HFFc6 (cell line): ENCODE measurements around the gene TMEM18. TPM values are rescaled to one million over a fixed set of nuclear protein-coding genes. Genes with fewer than 3 reads are reported as not detected.
A peak's percentile ranks its signal among the peaks of the same experiment; 100 is the strongest.

Experiments used
- DNase-seq: peaks from one replicate; pipeline ENCODE4 v3.0.0-alpha.2; 2018
- H3K27ac Mint-ChIP-seq: 2 replicates; pipeline ENCODE4 v1.8.0; 2020; ENCODE audit warnings: mild to moderate bottlenecking, mixed read lengths
- H3K27me3 Mint-ChIP-seq: 2 replicates; pipeline ENCODE4 v1.8.0; 2021; ENCODE audit warnings: mild to moderate bottlenecking, moderate library complexity, mixed read lengths; ENCODE audit not compliant: insufficient read depth
- H3K36me3 Mint-ChIP-seq: 2 replicates; pipeline ENCODE4 v1.8.0; 2021; ENCODE audit warnings: low read depth, mixed read lengths
- H3K4me1 Mint-ChIP-seq: 2 replicates; pipeline ENCODE4 v1.8.0; 2020; ENCODE audit warnings: low read depth, mixed read lengths
- H3K4me3 Mint-ChIP-seq: 2 replicates; pipeline ENCODE4 v1.8.0; 2020; ENCODE audit warnings: mild to moderate bottlenecking, moderate library complexity, mixed read lengths
- H3K9me3 Mint-ChIP-seq: 2 replicates; pipeline ENCODE4 v1.8.0; 2020; ENCODE audit warnings: mild to moderate bottlenecking, mixed read lengths
- total RNA-seq, 6 experiments: library from RNA; stranded (reverse); fragmentation: NEBNext Ultra II Directional; extraction: Animal tissue kit (Norgen Biotek cat#: 25700); gene quantifications; 2 replicates in 1 of 6; 3 replicates in 5 of 6; pipeline ENCODE4 v1.2.3, GENCODE V29; 2021
- TF ChIP-seq, protein P1 (sequence below): fragments of 200-600 bp; sonication (generic); IDR thresholded peaks from 2 replicates; pipeline ENCODE4 v1.5.0; 2021; ENCODE audit warnings: antibody characterized with exemption, mild to moderate bottlenecking

Gene TMEM18
- total RNA-seq, 6 experiments from 2014 or later = 24.6 to 28.5 (median 26.5) TPM

DNA sequence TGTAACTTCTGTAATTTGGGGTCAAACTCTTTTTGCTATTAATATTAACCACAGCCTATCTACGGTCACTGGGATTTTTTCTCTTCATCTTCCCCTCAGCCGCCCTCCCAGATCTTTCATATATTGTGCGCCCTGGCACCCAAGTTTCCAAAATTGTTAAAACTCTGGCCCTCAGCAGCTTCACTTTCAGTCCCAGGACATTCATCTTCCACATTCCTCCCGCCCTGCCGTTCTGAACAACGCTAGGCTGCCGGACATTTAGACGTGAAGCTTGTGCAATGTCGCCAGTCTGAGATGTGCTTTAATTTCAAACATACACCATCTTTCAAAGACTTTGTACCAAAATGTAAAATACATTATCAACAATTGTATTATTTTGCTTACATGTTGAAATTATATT lies 1.8 kb upstream of the TMEM18 start:
- peaks cover 4% of the 10 kb centered on the region for H3K27me3 Mint-ChIP-seq
- TF ChIP-seq, protein P1, sequence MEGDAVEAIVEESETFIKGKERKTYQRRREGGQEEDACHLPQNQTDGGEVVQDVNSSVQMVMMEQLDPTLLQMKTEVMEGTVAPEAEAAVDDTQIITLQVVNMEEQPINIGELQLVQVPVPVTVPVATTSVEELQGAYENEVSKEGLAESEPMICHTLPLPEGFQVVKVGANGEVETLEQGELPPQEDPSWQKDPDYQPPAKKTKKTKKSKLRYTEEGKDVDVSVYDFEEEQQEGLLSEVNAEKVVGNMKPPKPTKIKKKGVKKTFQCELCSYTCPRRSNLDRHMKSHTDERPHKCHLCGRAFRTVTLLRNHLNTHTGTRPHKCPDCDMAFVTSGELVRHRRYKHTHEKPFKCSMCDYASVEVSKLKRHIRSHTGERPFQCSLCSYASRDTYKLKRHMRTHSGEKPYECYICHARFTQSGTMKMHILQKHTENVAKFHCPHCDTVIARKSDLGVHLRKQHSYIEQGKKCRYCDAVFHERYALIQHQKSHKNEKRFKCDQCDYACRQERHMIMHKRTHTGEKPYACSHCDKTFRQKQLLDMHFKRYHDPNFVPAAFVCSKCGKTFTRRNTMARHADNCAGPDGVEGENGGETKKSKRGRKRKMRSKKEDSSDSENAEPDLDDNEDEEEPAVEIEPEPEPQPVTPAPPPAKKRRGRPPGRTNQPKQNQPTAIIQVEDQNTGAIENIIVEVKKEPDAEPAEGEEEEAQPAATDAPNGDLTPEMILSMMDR = no peak
- H3K36me3 Mint-ChIP-seq = peaks cover 40% of the 10 kb centered on the region
- peak overlapping the region; percentile 95 for H3K4me3 Mint-ChIP-seq
- H3K27ac Mint-ChIP-seq = peak overlapping the region; percentile 100
- DNase-seq = no peak
- peaks cover 14% of the 10 kb centered on the region for H3K9me3 Mint-ChIP-seq
- H3K4me1 Mint-ChIP-seq = peaks cover 39% of the 10 kb centered on the region

GRCh38 chr2:677959-678550 lies 849 bp upstream of the TMEM18 start:
- Mint-ChIP-seq H3K4me1 (peaks cover 48% of the 10 kb centered on the region), H3K27ac (peak overlapping the region; percentile 100), H3K36me3 (peaks cover 35% of the 10 kb centered on the region), H3K27me3 (peaks cover 4% of the 10 kb centered on the region), H3K9me3 (peaks cover 7% of the 10 kb centered on the region), H3K4me3 (peak overlapping the region; percentile 95)
- DNase-seq = no peak
- TF ChIP-seq, protein P1 = no peak

DNA sequence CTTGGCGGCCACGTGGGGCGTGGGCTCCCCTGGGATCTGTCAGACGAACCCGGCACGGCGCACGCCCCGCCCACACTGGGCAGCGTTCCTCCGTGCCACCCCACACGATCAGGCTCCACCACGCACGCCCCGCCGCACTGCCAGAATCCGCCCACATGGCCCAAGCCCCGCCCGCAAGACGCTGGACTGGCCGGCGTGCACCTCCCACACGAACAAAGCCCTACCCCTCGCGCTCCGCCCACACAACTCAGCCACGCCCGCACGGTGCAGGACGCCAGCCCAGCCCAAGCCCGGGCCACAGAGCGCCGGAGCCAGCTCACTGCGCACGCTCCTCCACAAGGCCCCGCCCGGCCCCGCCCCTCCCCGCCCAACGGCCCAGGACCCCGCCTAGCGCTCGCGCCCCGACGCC lies 555 bp downstream of the TMEM18 start:
- peak; percentile 99 for DNase-seq
- Mint-ChIP-seq H3K36me3 (peaks cover 21% of the 10 kb centered on the region), H3K9me3 (no peaks in the 10 kb centered on the region; the same call in none of the 2 replicates), H3K27ac (peak overlapping the region; percentile 96), H3K4me3 (peak overlapping the region; percentile 92), H3K4me1 (peaks cover 54% of the 10 kb centered on the region), H3K27me3 (peaks cover 4% of the 10 kb centered on the region)
- TF ChIP-seq, protein P1 = no peak

GRCh38 chr2:675982-676646 lies 1.1 kb downstream of the TMEM18 start:
- Mint-ChIP-seq H3K9me3 (no peaks in the 10 kb centered on the region; the same call in 1 of the 2 replicates), H3K4me3 (peak overlapping the region; percentile 92), H3K4me1 (peaks cover 54% of the 10 kb centered on the region), H3K27ac (peak overlapping the region; percentile 96), H3K27me3 (peaks cover 4% of the 10 kb centered on the region), H3K36me3 (peaks cover 16% of the 10 kb centered on the region)
- TF ChIP-seq, protein P1 = peak; percentile 68
- DNase-seq = peak; percentile 93

DNA sequence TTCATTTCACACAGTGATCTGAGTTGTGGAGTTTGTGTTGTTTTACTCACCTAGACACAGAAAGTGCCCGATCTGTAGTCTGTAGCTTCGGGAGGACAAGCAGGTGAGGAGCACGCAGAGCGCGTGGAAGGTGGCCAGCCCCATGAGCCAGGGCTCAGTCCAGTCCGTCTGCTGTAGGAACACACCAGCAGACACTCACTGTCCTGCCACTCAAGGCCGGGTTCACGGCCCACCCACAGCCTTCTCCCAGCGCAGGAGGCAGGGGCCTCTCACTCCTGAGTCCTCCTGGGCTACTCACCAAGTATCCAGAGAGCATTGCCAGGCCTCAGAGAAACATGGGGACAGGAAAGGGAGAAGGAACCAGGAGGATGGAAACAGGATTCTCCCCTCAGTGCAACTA lies 1.7 kb downstream of the TMEM18 start:
- Mint-ChIP-seq H3K4me3 (peak overlapping the region; percentile 92), H3K9me3 (no peaks in the 10 kb centered on the region; the same call in 1 of the 2 replicates), H3K36me3 (peaks cover 13% of the 10 kb centered on the region), H3K27me3 (peaks cover 4% of the 10 kb centered on the region), H3K27ac (peak overlapping the region; percentile 96), H3K4me1 (peaks cover 54% of the 10 kb centered on the region)
- DNase-seq = no peak
- TF ChIP-seq, protein P1 = no peak
